GM21447 (cell line): ENCODE measurements around the gene SLC7A1.

Source experiments
- ATAC-seq: cut with Tn5 transposase; IDR thresholded peaks from one replicate; pipeline ENCODE4 v1.9.1; 2021; ENCODE audit not compliant: unreplicated experiment

SLC7A1 gene

GRCh38 chr13:29513002-29513980, 82.2 kb downstream of the SLC7A1 start:
- no peak for ATAC-seq

GRCh38 chr13:29511980-29512379, 83.5 kb downstream of the SLC7A1 start:
- ATAC-seq: no peak

GRCh38 chr13:29511106-29511796, 84.2 kb downstream of the SLC7A1 start:
- ATAC-seq: no peak

GRCh38 chr13:29510651-29511084, 84.8 kb downstream of the SLC7A1 start:
- no peak for ATAC-seq

- ATAC-seq: no peak
Observed at GRCh38 chr13:29509999-29510589, 85.4 kb downstream of the SLC7A1 start.

GRCh38 chr13:29508876-29509252, 86.6 kb downstream of the SLC7A1 start:
- ATAC-seq: no peak

- ATAC-seq: no peak
Observed at GRCh38 chr13:29508130-29508875, 87.2 kb downstream of the SLC7A1 start.

GRCh38 chr13:29507356-29507755, 88.1 kb downstream of the SLC7A1 start:
- no peak for ATAC-seq

GRCh38 chr13:29505950-29506349, 89.5 kb downstream of the SLC7A1 start:
- no peak for ATAC-seq

GRCh38 chr13:29505511-29505910, 90.0 kb downstream of the SLC7A1 start:
- ATAC-seq: no peak

- no peak for ATAC-seq
Observed at GRCh38 chr13:29504691-29505090, 90.8 kb downstream of the SLC7A1 start.

- ATAC-seq: no peak
Observed at GRCh38 chr13:29503041-29503837, 92.2 kb downstream of the SLC7A1 start.

GRCh38 chr13:29502391-29503008, 93.0 kb downstream of the SLC7A1 start:
- no peak for ATAC-seq

GRCh38 chr13:29501674-29502073, 93.8 kb downstream of the SLC7A1 start:
- ATAC-seq: no peak

- ATAC-seq: no peak
Observed at GRCh38 chr13:29500386-29500785, 95.1 kb downstream of the SLC7A1 start.

- ATAC-seq: no peak
Observed at GRCh38 chr13:29499506-29500165, 95.9 kb downstream of the SLC7A1 start.

- ATAC-seq: no peak
Observed at GRCh38 chr13:29498426-29499040, 97.0 kb downstream of the SLC7A1 start.

GRCh38 chr13:29497137-29497654, 98.3 kb downstream of the SLC7A1 start:
- ATAC-seq: no peak
